Adipocyte (in vitro differentiated cells): ENCODE data around the gene VOPP1.

Source experiments
- DNase-seq: peaks from one replicate; pipeline ENCODE4 v3.0.0-alpha.2; 2015; ENCODE audit warnings: low read depth
- H3K27me3 ChIP-seq: replicated peaks from 2 replicates; pipeline ENCODE4 v1.7.0; 2013; ENCODE audit warnings: mild to moderate bottlenecking, low read length, moderate library complexity; ENCODE audit not compliant: control insufficient read depth, insufficient read depth
- H3K36me3 ChIP-seq: 2 replicates; pipeline ENCODE4 v1.7.0; 2013; ENCODE audit warnings: low read length, mild to moderate bottlenecking, moderate library complexity; ENCODE audit not compliant: control insufficient read depth, insufficient read depth, severe bottlenecking
- H3K4me1 ChIP-seq: 2 replicates; pipeline ENCODE4 v1.7.0; 2013; ENCODE audit warnings: mild to moderate bottlenecking, low read length, moderate library complexity; ENCODE audit not compliant: control insufficient read depth, insufficient read depth
- H3K4me3 ChIP-seq: 2 replicates; pipeline ENCODE4 v1.7.0; 2013; ENCODE audit warnings: mild to moderate bottlenecking, low read length, moderate library complexity
- H3K9ac ChIP-seq: 2 replicates; pipeline ENCODE4 v1.7.0; 2013; ENCODE audit warnings: mild to moderate bottlenecking, low read length, moderate library complexity
- H3K9me3 ChIP-seq: 2 replicates; pipeline ENCODE4 v1.7.0; 2013; ENCODE audit warnings: mild to moderate bottlenecking, low read length, moderate library complexity; ENCODE audit not compliant: control insufficient read depth

VOPP1 gene

GRCh38 chr7:55526329-55526728 is 46.0 kb downstream of the VOPP1 start:
- H3K9me3 ChIP-seq, result no peaks in the 10 kb centered on the region
- no peak overlapping the region for H3K4me3 ChIP-seq
- H3K4me1 ChIP-seq, result peaks cover 4% of the 10 kb centered on the region
- no peak for DNase-seq
- H3K36me3 ChIP-seq, result no peaks in the 10 kb centered on the region
- H3K9ac ChIP-seq, result no peak overlapping the region
- no peaks in the 10 kb centered on the region for H3K27me3 ChIP-seq

GRCh38 chr7:55524558-55525310 is 47.6 kb downstream of the VOPP1 start:
- Histone ChIP-seq H3K27me3 (no peaks in the 10 kb centered on the region), H3K9ac (no peak overlapping the region), H3K4me1 (peaks cover 4% of the 10 kb centered on the region), H3K36me3 (no peaks in the 10 kb centered on the region), H3K4me3 (no peak overlapping the region), H3K9me3 (no peaks in the 10 kb centered on the region)
- DNase-seq, result no peak

- no peak overlapping the region for H3K4me3 ChIP-seq
- no peaks in the 10 kb centered on the region for H3K9me3 ChIP-seq
- peaks cover 4% of the 10 kb centered on the region for H3K4me1 ChIP-seq
- H3K9ac ChIP-seq, result no peak overlapping the region
- H3K36me3 ChIP-seq, result peaks cover 11% of the 10 kb centered on the region
- DNase-seq, result peak; percentile 19
- no peaks in the 10 kb centered on the region for H3K27me3 ChIP-seq
These were observed 48.9 kb downstream of the VOPP1 start for GRCh38 chr7:55523366-55523765.

- no peak for DNase-seq
- Histone ChIP-seq H3K36me3 (peaks cover 23% of the 10 kb centered on the region), H3K9me3 (no peaks in the 10 kb centered on the region)
These were observed 50.1 kb downstream of the VOPP1 start for GRCh38 chr7:55521917-55522902.

GRCh38 chr7:55521512-55521911 is 50.8 kb downstream of the VOPP1 start:
- no peak overlapping the region for H3K4me3 ChIP-seq
- peaks cover 25% of the 10 kb centered on the region for H3K36me3 ChIP-seq
- no peak overlapping the region for H3K9ac ChIP-seq
- H3K27me3 ChIP-seq, result no peaks in the 10 kb centered on the region
- no peak for DNase-seq
- H3K4me1 ChIP-seq, result peaks cover 4% of the 10 kb centered on the region
- no peaks in the 10 kb centered on the region for H3K9me3 ChIP-seq

More at GRCh38 chr7:55521917-55522902, 50.1 kb downstream of the VOPP1 start:
- Histone ChIP-seq H3K4me1 (peaks cover 4% of the 10 kb centered on the region), H3K27me3 (no peaks in the 10 kb centered on the region), H3K4me3 (no peak overlapping the region), H3K9ac (no peak overlapping the region)

- Histone ChIP-seq H3K9me3 (no peaks in the 10 kb centered on the region), H3K4me1 (peaks cover 12% of the 10 kb centered on the region), H3K27me3 (no peaks in the 10 kb centered on the region), H3K9ac (no peak overlapping the region), H3K4me3 (no peak overlapping the region), H3K36me3 (peaks cover 27% of the 10 kb centered on the region)
- no peak for DNase-seq
These were observed 51.7 kb downstream of the VOPP1 start for GRCh38 chr7:55520426-55521140.

GRCh38 chr7:55518836-55519235 is 53.5 kb downstream of the VOPP1 start:
- Histone ChIP-seq H3K4me3 (no peak overlapping the region), H3K27me3 (no peaks in the 10 kb centered on the region), H3K36me3 (peaks cover 42% of the 10 kb centered on the region), H3K9me3 (no peaks in the 10 kb centered on the region), H3K9ac (no peak overlapping the region), H3K4me1 (peaks cover 15% of the 10 kb centered on the region)
- DNase-seq, result no peak

GRCh38 chr7:55517936-55518689 is 54.2 kb downstream of the VOPP1 start:
- no peak overlapping the region for H3K9ac ChIP-seq
- H3K27me3 ChIP-seq, result no peaks in the 10 kb centered on the region
- no peaks in the 10 kb centered on the region for H3K9me3 ChIP-seq
- no peak for DNase-seq
- peaks cover 11% of the 10 kb centered on the region for H3K4me1 ChIP-seq
- no peak overlapping the region for H3K4me3 ChIP-seq
- peaks cover 42% of the 10 kb centered on the region for H3K36me3 ChIP-seq

- H3K4me3 ChIP-seq, result no peak overlapping the region
- H3K36me3 ChIP-seq, result peaks cover 46% of the 10 kb centered on the region
- no peaks in the 10 kb centered on the region for H3K27me3 ChIP-seq
- H3K9ac ChIP-seq, result no peak overlapping the region
- DNase-seq, result no peak
- H3K4me1 ChIP-seq, result peaks cover 11% of the 10 kb centered on the region
- H3K9me3 ChIP-seq, result no peaks in the 10 kb centered on the region
These were observed 55.1 kb downstream of the VOPP1 start for GRCh38 chr7:55517191-55517633.

- no peak overlapping the region for H3K4me3 ChIP-seq
- DNase-seq, result no peak
- H3K4me1 ChIP-seq, result peaks cover 11% of the 10 kb centered on the region
- no peaks in the 10 kb centered on the region for H3K9me3 ChIP-seq
- peaks cover 46% of the 10 kb centered on the region for H3K36me3 ChIP-seq
- no peak overlapping the region for H3K9ac ChIP-seq
- H3K27me3 ChIP-seq, result no peaks in the 10 kb centered on the region
These were observed 55.9 kb downstream of the VOPP1 start for GRCh38 chr7:55516409-55516808.
